Measurements from ENCODE around the gene GNG12.

Gene GNG12

GRCh38 chr1:67812226-67812625 is 21.0 kb downstream of the GNG12 start:
- no peak for TF ChIP-seq CTCF (IDR thresholded peaks at IDR 0.05)

- no peak for TF ChIP-seq CTCF (IDR thresholded peaks at IDR 0.05)
These were observed 21.5 kb downstream of the GNG12 start for GRCh38 chr1:67811781-67812180.

GRCh38 chr1:67809887-67810286 is 23.4 kb downstream of the GNG12 start:
- TF ChIP-seq CTCF (IDR thresholded peaks at IDR 0.05): no peak

GRCh38 chr1:67807282-67807681 is 26.0 kb downstream of the GNG12 start:
- no peak for TF ChIP-seq CTCF (IDR thresholded peaks at IDR 0.05)

- no peak for TF ChIP-seq CTCF (IDR thresholded peaks at IDR 0.05)
These were observed 28.6 kb downstream of the GNG12 start for GRCh38 chr1:67804710-67805109.

- no peak for TF ChIP-seq CTCF (IDR thresholded peaks at IDR 0.05)
These were observed 29.6 kb downstream of the GNG12 start for GRCh38 chr1:67803380-67804279.

GRCh38 chr1:67802565-67802964 is 30.7 kb downstream of the GNG12 start:
- no peak for TF ChIP-seq CTCF (IDR thresholded peaks at IDR 0.05)
